IMR-90 (cell line): Measurements from ENCODE around the gene LMOD2.
A peak's percentile ranks its signal among the peaks of the same experiment; 100 is the strongest.

Experiments used
- BHLHE40 ChIP-seq: fragments of 150-350 bp; IDR thresholded peaks from 2 replicates; pipeline ENCODE4 v1.6.1; 2016; ENCODE audit warnings: mild to moderate bottlenecking, low read depth, low read length
- CEBPB ChIP-seq: IDR thresholded peaks from 2 replicates; pipeline ENCODE4 v1.6.1; 2012; ENCODE audit warnings: low read depth, low read length, improper control_type of control experiment
- CTCF ChIP-seq: conservative IDR thresholded peaks from 2 replicates; pipeline ENCODE4 v1.5.1; 2012; ENCODE audit warnings: mild to moderate bottlenecking, low read depth, low read length, improper control_type of control experiment
- ELK1 ChIP-seq: fragments of 150-350 bp; IDR thresholded peaks from 2 replicates; pipeline ENCODE4 v1.6.1; 2016; ENCODE audit warnings: low read depth, mild to moderate bottlenecking, low read length, moderate library complexity, borderline replicate concordance
- MAFK ChIP-seq: IDR thresholded peaks from 2 replicates; pipeline ENCODE4 v1.6.1; 2012; ENCODE audit warnings: low read depth, low read length, improper control_type of control experiment
- MXI1 ChIP-seq: IDR thresholded peaks from 2 replicates; pipeline ENCODE4 v1.6.1; 2012; ENCODE audit warnings: low read depth, mild to moderate bottlenecking, low read length, moderate library complexity, borderline replicate concordance
- POLR2A ChIP-seq: IDR thresholded peaks from 2 replicates; pipeline ENCODE4 v1.6.1; 2012; ENCODE audit warnings: mild to moderate bottlenecking, low read depth, low read length
- RAD21 ChIP-seq: IDR thresholded peaks from 2 replicates; pipeline ENCODE4 v1.6.1; 2012; ENCODE audit warnings: low read length, improper control_type of control experiment
- RFX5 ChIP-seq: IDR thresholded peaks from 2 replicates; pipeline ENCODE4 v1.8.0; 2012; ENCODE audit warnings: low read depth, mild to moderate bottlenecking, low read length, moderate library complexity
- USF2 ChIP-seq: fragments of 150-350 bp; IDR thresholded peaks from 2 replicates; pipeline ENCODE4 v1.6.1; 2017; ENCODE audit warnings: mild to moderate bottlenecking, antibody characterized with exemption, low read length, low read depth

GRCh38 chr7:123624527-123625183 is 31.0 kb upstream of the LMOD2 start:
- peak; percentile 40 for TF ChIP-seq CTCF
- no peak for TF ChIP-seq RFX5
- TF ChIP-seq USF2 = no peak
- no peak for TF ChIP-seq BHLHE40
- TF ChIP-seq RAD21 = 0 out of 2 replicates have a peak, but pooled peaks have one; percentile 8
- TF ChIP-seq ELK1 = no peak
- TF ChIP-seq POLR2A = no peak
- TF ChIP-seq CEBPB = no peak
- TF ChIP-seq MXI1 = no peak
- no peak for TF ChIP-seq MAFK
